Mucosa of rectum (tissue), 2 donors: ENCODE results near the gene ARHGAP10.

ENCODE experiments used
- H3K27ac ChIP-seq, 2 donors: one replicate each; pipeline ENCODE4 v1.7.0; 2013; ENCODE audit warnings: inconsistent platforms in 2 of 2, low read depth in 2 of 2, low read length in 2 of 2
- H3K27me3 ChIP-seq, 2 donors: one replicate each; pipeline ENCODE4 v1.7.0; 2013; ENCODE audit warnings: low read length in 2 of 2; ENCODE audit not compliant: control insufficient read depth in 2 of 2, insufficient read depth in 2 of 2
- H3K36me3 ChIP-seq, 2 donors: one replicate each; pipeline ENCODE4 v1.7.0; 2013; ENCODE audit warnings: low read length in 2 of 2; ENCODE audit not compliant: control insufficient read depth in 2 of 2, insufficient read depth in 2 of 2
- H3K4me1 ChIP-seq, 2 donors: one replicate each; pipeline ENCODE4 v1.7.0; 2013; ENCODE audit warnings: low read length in 2 of 2, mild to moderate bottlenecking in 1 of 2; ENCODE audit not compliant: control insufficient read depth in 2 of 2, insufficient read depth in 2 of 2
- H3K4me3 ChIP-seq, 2 donors: one replicate each; pipeline ENCODE4 v1.7.0; 2013; ENCODE audit warnings: low read length in 2 of 2
- H3K9ac ChIP-seq, 2 donors: one replicate each; pipeline ENCODE4 v1.7.0; 2013; ENCODE audit warnings: low read length in 2 of 2, low read depth in 1 of 2, mild to moderate bottlenecking in 1 of 2
- H3K9me3 ChIP-seq, 2 donors: one replicate each; pipeline ENCODE4 v1.7.0; 2013; ENCODE audit warnings: low read length in 2 of 2; ENCODE audit not compliant: control insufficient read depth in 2 of 2
- donor health status: healthy.
- donor health status: Normal muscosa, but diverticular disease.

Gene ARHGAP10

GRCh38 chr4:148097801-148098200 is 365.9 kb downstream of the ARHGAP10 start:
- H3K36me3 ChIP-seq: peaks cover 18 to 36% of the 10 kb centered on the region in 2 donors
- no peaks in the 10 kb centered on the region for H3K27me3 ChIP-seq
- no peak overlapping the region for H3K9ac ChIP-seq
- H3K4me1 ChIP-seq: no peaks in the 10 kb centered on the region
- no peak overlapping the region for H3K4me3 ChIP-seq
- no peak overlapping the region for H3K27ac ChIP-seq
- H3K9me3 ChIP-seq: no peaks in the 10 kb centered on the region

- Histone ChIP-seq H3K4me3 (no peak overlapping the region), H3K4me1 (no peaks in the 10 kb centered on the region)
These were observed 369.3 kb downstream of the ARHGAP10 start for GRCh38 chr4:148101235-148101634.

GRCh38 chr4:148101790-148102189 is 369.9 kb downstream of the ARHGAP10 start:
- Histone ChIP-seq H3K4me3 (no peak overlapping the region), H3K36me3 (peaks cover 29 to 46% of the 10 kb centered on the region in 2 donors), H3K9ac (no peak overlapping the region), H3K27me3 (no peaks in the 10 kb centered on the region), H3K9me3 (no peaks in the 10 kb centered on the region), H3K27ac (no peak overlapping the region), H3K4me1 (no peaks in the 10 kb centered on the region)

More at GRCh38 chr4:148101235-148101634, 369.3 kb downstream of the ARHGAP10 start:
- H3K9ac ChIP-seq: no peak overlapping the region
- no peaks in the 10 kb centered on the region for H3K9me3 ChIP-seq
- no peaks in the 10 kb centered on the region for H3K27me3 ChIP-seq
- no peak overlapping the region for H3K27ac ChIP-seq
- H3K36me3 ChIP-seq: peaks cover 29 to 49% of the 10 kb centered on the region in 2 donors

- no peak overlapping the region for H3K4me3 ChIP-seq
- no peak overlapping the region for H3K27ac ChIP-seq
- no peaks in the 10 kb centered on the region for H3K9me3 ChIP-seq
- no peaks in the 10 kb centered on the region for H3K27me3 ChIP-seq
- peaks cover 33 to 43% of the 10 kb centered on the region in 2 donors for H3K36me3 ChIP-seq
- H3K9ac ChIP-seq: no peak overlapping the region
- H3K4me1 ChIP-seq: no peaks in the 10 kb centered on the region
These were observed 371.9 kb downstream of the ARHGAP10 start for GRCh38 chr4:148103597-148104355.

- no peaks in the 10 kb centered on the region for H3K9me3 ChIP-seq
- peaks cover 50 to 52% of the 10 kb centered on the region in 2 donors for H3K36me3 ChIP-seq
- H3K27me3 ChIP-seq: no peaks in the 10 kb centered on the region
- H3K27ac ChIP-seq: no peak overlapping the region
- H3K9ac ChIP-seq: no peak overlapping the region
- no peaks in the 10 kb centered on the region for H3K4me1 ChIP-seq
- no peak overlapping the region for H3K4me3 ChIP-seq
These were observed 376.9 kb downstream of the ARHGAP10 start for GRCh38 chr4:148108766-148109165.

GRCh38 chr4:148109216-148109615 is 377.3 kb downstream of the ARHGAP10 start:
- Histone ChIP-seq H3K27ac (no peak overlapping the region), H3K36me3 (peaks cover 51 to 52% of the 10 kb centered on the region in 2 donors)

GRCh38 chr4:148110169-148110568 is 378.3 kb downstream of the ARHGAP10 start:
- H3K4me1 ChIP-seq: no peaks in the 10 kb centered on the region
- H3K36me3 ChIP-seq: peaks cover 45 to 56% of the 10 kb centered on the region in 2 donors
- no peaks in the 10 kb centered on the region for H3K9me3 ChIP-seq
- H3K4me3 ChIP-seq: no peak overlapping the region
- H3K27me3 ChIP-seq: no peaks in the 10 kb centered on the region
- no peak overlapping the region for H3K27ac ChIP-seq
- H3K9ac ChIP-seq: no peak overlapping the region

More at GRCh38 chr4:148109216-148109615, 377.3 kb downstream of the ARHGAP10 start:
- H3K4me3 ChIP-seq: no peak overlapping the region
- H3K27me3 ChIP-seq: no peaks in the 10 kb centered on the region
- no peaks in the 10 kb centered on the region for H3K9me3 ChIP-seq
- no peaks in the 10 kb centered on the region for H3K4me1 ChIP-seq
- no peak overlapping the region for H3K9ac ChIP-seq

- Histone ChIP-seq H3K27me3 (no peaks in the 10 kb centered on the region), H3K4me3 (no peak overlapping the region), H3K27ac (no peak overlapping the region), H3K4me1 (no peaks in the 10 kb centered on the region), H3K9ac (no peak overlapping the region), H3K36me3 (peaks cover 44 to 58% of the 10 kb centered on the region in 2 donors), H3K9me3 (no peaks in the 10 kb centered on the region)
These were observed 380.5 kb downstream of the ARHGAP10 start for GRCh38 chr4:148112231-148112982.

GRCh38 chr4:148114436-148114835 is 382.5 kb downstream of the ARHGAP10 start:
- Histone ChIP-seq H3K4me1 (no peaks in the 10 kb centered on the region), H3K36me3 (peaks cover 47 to 64% of the 10 kb centered on the region in 2 donors), H3K9me3 (no peaks in the 10 kb centered on the region), H3K4me3 (no peak overlapping the region), H3K27ac (no peak overlapping the region), H3K27me3 (no peaks in the 10 kb centered on the region), H3K9ac (no peak overlapping the region)

GRCh38 chr4:148116264-148116663 is 384.4 kb downstream of the ARHGAP10 start:
- H3K4me3 ChIP-seq: no peak overlapping the region
- H3K36me3 ChIP-seq: peaks cover 45 to 57% of the 10 kb centered on the region in 2 donors
- H3K4me1 ChIP-seq: no peaks in the 10 kb centered on the region
- H3K27ac ChIP-seq: no peak overlapping the region
- H3K9ac ChIP-seq: no peak overlapping the region
- no peaks in the 10 kb centered on the region for H3K9me3 ChIP-seq
- no peaks in the 10 kb centered on the region for H3K27me3 ChIP-seq
